HepG2 (cell line): Measurements from ENCODE around the gene SDK1. TPM values are rescaled to one million over a fixed set of nuclear protein-coding genes. Genes with fewer than 3 reads are reported as not detected.

Experiments
- ESRRA ChIP-seq: sonication (generic); formaldehyde crosslinking; IDR thresholded peaks from 2 replicates; pipeline ENCODE4 v1.5.1; 2020; ENCODE audit warnings: mild to moderate bottlenecking, low read depth, missing genetic modification reagents
- HDAC6 ChIP-seq: fragments of 200-600 bp; sonication (generic); IDR thresholded peaks from 2 replicates; pipeline ENCODE4 v1.7.0; 2017; ENCODE audit warnings: mild to moderate bottlenecking, antibody characterized with exemption, low read length, low read depth
- HOXA9 ChIP-seq: sonication (generic); formaldehyde crosslinking; IDR thresholded peaks from 2 replicates; pipeline ENCODE4 v1.8.1; 2022; ENCODE audit warnings: missing genetic modification reagents, mild to moderate bottlenecking, moderate library complexity, borderline replicate concordance
- KLF12 ChIP-seq: sonication (generic); formaldehyde crosslinking; IDR thresholded peaks from 2 replicates; pipeline ENCODE4 v1.4.0; 2020; ENCODE audit warnings: missing genetic modification reagents, borderline replicate concordance
- LCORL ChIP-seq, 2 experiments: fragments of 450-650 bp in 1 of 2; sonication (generic) in 1 of 2; formaldehyde crosslinking in 1 of 2; IDR thresholded peaks; 2 replicates each; pipeline versions ENCODE4 v1.5.0 to v1.6.1; 2017 to 2020; ENCODE audit warnings: antibody characterized with exemption in 1 of 2, missing genetic modification reagents in 1 of 2
- MAF1 ChIP-seq: sonication (generic); formaldehyde crosslinking; IDR thresholded peaks from 2 replicates; pipeline ENCODE4 v1.5.0; 2020; ENCODE audit warnings: missing genetic modification reagents, borderline replicate concordance
- MBNL3 ChIP-seq: fragments of 250-450 bp; sonication (Bioruptor Pico); conservative IDR thresholded peaks from 2 replicates; pipeline ENCODE4 v1.8.0; 2022; ENCODE audit warnings: mild to moderate bottlenecking, inconsistent platforms
- MED1 ChIP-seq: sonication (generic); formaldehyde crosslinking; IDR thresholded peaks from 2 replicates; pipeline ENCODE4 v1.4.0; 2020; ENCODE audit warnings: missing genetic modification reagents
- STAT6 ChIP-seq: sonication (generic); formaldehyde crosslinking; IDR thresholded peaks from 2 replicates; pipeline ENCODE4 v1.4.0; 2020; ENCODE audit warnings: missing genetic modification reagents, mild to moderate bottlenecking, borderline replicate concordance
- TFAP4 ChIP-seq: sonication (generic); IDR thresholded peaks from 2 replicates; pipeline ENCODE4 v1.6.1; 2016; ENCODE audit warnings: low read depth, borderline replicate concordance
- TP53 ChIP-seq: sonication (generic); formaldehyde crosslinking; conservative IDR thresholded peaks from 2 replicates; pipeline ENCODE4 v1.4.0; 2020; ENCODE audit warnings: missing genetic modification reagents
- ZBTB26 ChIP-seq: IDR thresholded peaks from 2 replicates; pipeline ENCODE4 v1.6.1; 2016; ENCODE audit warnings: missing compliant biosample characterization, missing genetic modification reagents, borderline replicate concordance
- ZC3H4 ChIP-seq: sonication (generic); formaldehyde crosslinking; IDR thresholded peaks from 2 replicates; pipeline ENCODE4 v1.4.0; 2020; ENCODE audit warnings: missing genetic modification reagents, borderline replicate concordance
- ZNF296 ChIP-seq: sonication (generic); formaldehyde crosslinking; conservative IDR thresholded peaks from 2 replicates; pipeline ENCODE4 v1.5.0; 2020; ENCODE audit warnings: mild to moderate bottlenecking, missing genetic modification reagents
- ZNF3 ChIP-seq: IDR thresholded peaks from 2 replicates; pipeline ENCODE4 v1.7.0; 2017; ENCODE audit warnings: inconsistent platforms
- ZNF343 ChIP-seq: sonication (generic); formaldehyde crosslinking; IDR thresholded peaks from 2 replicates; pipeline ENCODE4 v1.4.0; 2020; ENCODE audit warnings: mild to moderate bottlenecking, missing genetic modification reagents
- ZNF564 ChIP-seq: sonication (generic); formaldehyde crosslinking; IDR thresholded peaks from 2 replicates; pipeline ENCODE4 v1.8.1; 2023; ENCODE audit warnings: mild to moderate bottlenecking, missing genetic modification reagents
- ZNF629 ChIP-seq: sonication (generic); formaldehyde crosslinking; conservative IDR thresholded peaks from 2 replicates; pipeline ENCODE4 v1.5.0; 2020; ENCODE audit warnings: missing genetic modification reagents
- ZNF687 ChIP-seq: sonication (generic); formaldehyde crosslinking; IDR thresholded peaks from 2 replicates; pipeline ENCODE4 v1.5.1; 2020; ENCODE audit warnings: mild to moderate bottlenecking, missing genetic modification reagents, moderate library complexity
- ZZZ3 ChIP-seq: sonication (generic); formaldehyde crosslinking; IDR thresholded peaks from 2 replicates; pipeline ENCODE4 v1.4.0; 2020; ENCODE audit warnings: missing genetic modification reagents, mild to moderate bottlenecking, borderline replicate concordance
- polyA plus RNA-seq, 8 experiments: library from polyadenylated mRNA; depleted of rRNA in 3 of 8; stranded (reverse) in 7 of 8; unstranded in 1 of 8; fragments of >200 nt; fragmentation: Illumina TruSeq in 4 of 8; extraction: Trizol in 4 of 8; gene quantifications; 2 replicates each; pipeline versions ENCODE4 v1.2.1 to v1.2.3, GENCODE V29; 2011 to 2016; ENCODE audit warnings: low read depth in 4 of 8, missing spikeins in 1 of 8, mixed read lengths in 1 of 8; ENCODE audit not compliant: insufficient read depth in 1 of 8
- total RNA-seq, 5 experiments: library from RNA; depleted of rRNA; stranded (reverse); fragments of >200 nt; fragmentation: Illumina TruSeq; extraction: Trizol; gene quantifications; 2 replicates each; pipeline ENCODE4 v1.2.3, GENCODE V29; 2016; ENCODE audit warnings: low read depth in 1 of 5

The SDK1 gene
- total and polyA plus RNA-seq, 2 of the 13 experiments (the other 11 are each of a cell fraction or from before 2014, with no cell fraction given): 0.35 to 2.4 TPM

GRCh38 chr7:3953133-3953532, 652.1 kb downstream of the SDK1 start (continued):
- TF ChIP-seq ZNF296 (CRISPR knock-in tag) (no peak), MBNL3 (CRISPR knock-in tag) (no peak), ESRRA (CRISPR knock-in tag) (no peak), KLF12 (CRISPR knock-in tag) (no peak), ZZZ3 (CRISPR knock-in tag) (no peak), HDAC6 (no peak), TP53 (CRISPR knock-in tag) (no peak), ZC3H4 (CRISPR knock-in tag) (no peak), MED1 (CRISPR knock-in tag) (peak; percentile 42; the same call in 1 of the 2 replicates), MAF1 (CRISPR knock-in tag) (no peak), ZNF564 (CRISPR knock-in tag) (no peak), ZBTB26 (CRISPR knock-in tag) (no peak), HOXA9 (no peak), ZNF687 (no peak), ZNF343 (CRISPR knock-in tag) (no peak), ZNF3 (CRISPR knock-in tag) (no peak), ZNF629 (no peak), STAT6 (no peak), LCORL (IDR thresholded peaks at IDR 0.05) (no peak), LCORL (CRISPR knock-in tag; IDR thresholded peaks at IDR 0.05) (no peak), TFAP4 (no peak; the same call in 1 of the 2 replicates)
